ENCODE measurements around the gene NLRP8.
"Not testable (repeated sequence)": the region's sequence is repeated elsewhere in the genome, so short reads cannot be mapped to it uniquely, and the experiment has no call there.

Gene NLRP8

GRCh38 chr19:55930996-55931515 lies 16.6 kb upstream of the NLRP8 start:
- H3K27ac ChIP-seq: no peak overlapping the region
- TF ChIP-seq CTCF (IDR thresholded peaks at IDR 0.05; ENCODE audit: low read depth, low read length): no peak
- peaks cover 2% of the 10 kb centered on the region for H3K9me3 ChIP-seq (ENCODE audit: severe bottlenecking)
- H3K36me3 ChIP-seq: no peaks in the 10 kb centered on the region
- H3K27me3 ChIP-seq (ENCODE audit: insufficient read depth, low read depth, severe bottlenecking): peaks cover 68% of the 10 kb centered on the region
- no peak for DNase-seq
- no peak overlapping the region for H3K4me3 ChIP-seq (ENCODE audit: low read depth, low read length)

- no peak for DNase-seq
- H3K27me3 ChIP-seq (ENCODE audit: insufficient read depth, low read depth, severe bottlenecking): peaks cover 68% of the 10 kb centered on the region
- H3K4me3 ChIP-seq (ENCODE audit: low read depth, low read length): no peak within 1 kb of the TSS
- H3K9me3 ChIP-seq (ENCODE audit: severe bottlenecking): peaks cover 2% of the 10 kb centered on the region
- H3K36me3 ChIP-seq: no peaks in the 10 kb centered on the region
- TF ChIP-seq CTCF (IDR thresholded peaks at IDR 0.05; ENCODE audit: low read depth, low read length): no peak
- H3K27ac ChIP-seq: no peak within 1 kb of the TSS
These were observed 15.7 kb upstream of the NLRP8 start, which contains the start of gene NLRP13 for GRCh38 chr19:55931936-55932386. NLRP13 (minus strand) TSS chr19:55932336; CDS start chr19:55932311, 25 bp downstream.

GRCh38 chr19:55935206-55935605 lies 12.4 kb upstream of the NLRP8 start:
- peaks cover 85% of the 10 kb centered on the region for H3K27me3 ChIP-seq (ENCODE audit: insufficient read depth, low read depth, severe bottlenecking)
- H3K36me3 ChIP-seq: no peaks in the 10 kb centered on the region
- DNase-seq: no peak
- no peak overlapping the region for H3K4me3 ChIP-seq (ENCODE audit: low read depth, low read length)
- H3K27ac ChIP-seq: no peak overlapping the region
- peaks cover 2% of the 10 kb centered on the region for H3K9me3 ChIP-seq (ENCODE audit: severe bottlenecking)
- TF ChIP-seq CTCF (IDR thresholded peaks at IDR 0.05; ENCODE audit: low read depth, low read length): no peak

- H3K27me3 ChIP-seq (ENCODE audit: insufficient read depth, low read depth, severe bottlenecking): peaks cover 85% of the 10 kb centered on the region
- TF ChIP-seq CTCF (IDR thresholded peaks at IDR 0.05; ENCODE audit: low read depth, low read length): no peak
- H3K9me3 ChIP-seq (ENCODE audit: severe bottlenecking): peaks cover 2% of the 10 kb centered on the region
These were observed 8.4 kb upstream of the NLRP8 start for GRCh38 chr19:55939206-55939605.

GRCh38 chr19:55940306-55940705 lies 7.3 kb upstream of the NLRP8 start:
- TF ChIP-seq CTCF (IDR thresholded peaks at IDR 0.05; ENCODE audit: low read depth, low read length): no peak
- Histone ChIP-seq H3K27ac (no peak overlapping the region), H3K36me3 (no peaks in the 10 kb centered on the region), H3K4me3 (ENCODE audit: low read depth, low read length) (no peak overlapping the region), H3K9me3 (ENCODE audit: severe bottlenecking) (no peaks in the 10 kb centered on the region), H3K27me3 (ENCODE audit: insufficient read depth, low read depth, severe bottlenecking) (peaks cover 82% of the 10 kb centered on the region)
- DNase-seq: no peak

More at GRCh38 chr19:55939206-55939605, 8.4 kb upstream of the NLRP8 start:
- no peak for DNase-seq
- no peaks in the 10 kb centered on the region for H3K36me3 ChIP-seq
- H3K4me3 ChIP-seq (ENCODE audit: low read depth, low read length): no peak overlapping the region
- H3K27ac ChIP-seq: no peak overlapping the region

GRCh38 chr19:55950566-55950965 lies 2.9 kb downstream of the NLRP8 start:
- not testable (repeated sequence) for DNase-seq; H3K36me3 ChIP-seq; H3K27ac ChIP-seq; H3K4me3 ChIP-seq (ENCODE audit: low read depth, low read length); H3K9me3 ChIP-seq (ENCODE audit: severe bottlenecking)
- peaks cover 86% of the 10 kb centered on the region for H3K27me3 ChIP-seq (ENCODE audit: insufficient read depth, low read depth, severe bottlenecking)
